GM18858 (cell line): ENCODE data around the gene LPP.

Experiments
- ATAC-seq: cut with Tn5 transposase; IDR thresholded peaks from one replicate; pipeline ENCODE4 v1.9.1; 2021; ENCODE audit not compliant: unreplicated experiment

The LPP gene

DNA sequence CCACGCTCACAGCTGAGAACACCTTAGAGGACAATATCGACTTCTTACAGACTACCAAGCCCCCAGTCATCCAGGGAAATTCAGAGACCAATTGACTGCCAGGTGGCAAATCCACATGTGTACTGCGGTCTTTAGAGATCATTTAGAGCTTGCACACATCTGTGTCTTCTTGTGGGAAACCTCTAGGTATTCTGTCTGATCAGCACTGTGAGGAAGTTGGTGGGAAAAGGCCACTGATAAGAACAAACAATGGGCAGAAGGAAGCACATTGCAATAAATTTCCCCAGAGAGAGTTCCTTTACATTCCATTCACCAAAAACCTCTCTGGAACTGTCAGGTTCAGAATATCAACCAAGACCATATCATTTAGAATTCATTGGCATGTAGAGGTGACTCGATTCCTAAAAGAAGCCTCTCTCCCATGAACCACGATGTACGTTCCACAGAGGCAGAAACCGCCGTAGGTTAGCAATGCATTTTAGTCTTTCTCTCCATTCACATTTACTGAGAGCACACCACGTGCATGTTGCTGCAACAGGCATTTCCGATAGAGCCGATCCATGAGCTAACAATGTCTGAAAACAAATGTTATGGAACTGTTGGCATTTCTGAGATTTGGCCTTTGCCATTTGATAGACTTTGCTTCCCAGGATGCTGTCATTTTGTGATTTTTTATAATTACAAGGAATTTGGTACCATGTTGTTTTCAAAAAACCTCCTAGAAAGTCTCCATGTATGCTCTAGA, 730.5 kb downstream of the LPP start:
- no peak for ATAC-seq

DNA sequence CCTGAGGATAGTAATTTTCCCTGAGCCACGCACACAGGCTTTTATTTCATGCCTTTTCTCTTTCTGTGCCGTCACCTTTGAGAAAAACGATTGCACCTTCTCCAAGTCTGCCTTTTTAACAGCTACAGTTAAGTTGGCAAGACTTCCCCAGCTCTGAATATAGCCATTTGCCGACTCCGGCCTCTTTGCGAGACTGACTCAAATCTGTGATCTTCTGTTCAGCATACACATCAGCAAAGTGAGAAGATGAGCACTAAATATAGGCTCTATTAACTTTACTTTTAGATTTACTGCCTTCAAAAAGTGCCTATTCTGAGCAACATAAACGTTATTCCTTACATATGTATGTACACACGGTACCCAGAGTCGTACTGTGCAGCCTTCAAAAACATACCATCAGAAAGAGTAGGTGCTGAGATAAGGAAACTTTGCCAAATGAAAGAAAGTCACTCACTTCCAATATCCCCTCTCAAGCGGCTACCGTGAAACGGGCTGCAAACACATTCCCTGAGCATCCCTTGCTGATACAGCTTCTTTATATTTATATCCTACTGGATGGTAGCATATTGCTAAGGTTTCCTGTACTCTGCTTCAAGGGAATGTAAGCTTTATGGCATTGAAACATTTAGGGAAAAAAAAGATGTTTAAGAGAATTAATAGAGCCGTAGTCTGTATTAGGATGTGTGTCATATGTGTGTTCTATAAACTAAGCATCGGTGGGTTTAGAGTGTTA, 734.5 kb downstream of the LPP start:
- no peak for ATAC-seq

- ATAC-seq, result no peak
These were observed 735.1 kb downstream of the LPP start for GRCh38 chr3:188889054-188889491.

DNA sequence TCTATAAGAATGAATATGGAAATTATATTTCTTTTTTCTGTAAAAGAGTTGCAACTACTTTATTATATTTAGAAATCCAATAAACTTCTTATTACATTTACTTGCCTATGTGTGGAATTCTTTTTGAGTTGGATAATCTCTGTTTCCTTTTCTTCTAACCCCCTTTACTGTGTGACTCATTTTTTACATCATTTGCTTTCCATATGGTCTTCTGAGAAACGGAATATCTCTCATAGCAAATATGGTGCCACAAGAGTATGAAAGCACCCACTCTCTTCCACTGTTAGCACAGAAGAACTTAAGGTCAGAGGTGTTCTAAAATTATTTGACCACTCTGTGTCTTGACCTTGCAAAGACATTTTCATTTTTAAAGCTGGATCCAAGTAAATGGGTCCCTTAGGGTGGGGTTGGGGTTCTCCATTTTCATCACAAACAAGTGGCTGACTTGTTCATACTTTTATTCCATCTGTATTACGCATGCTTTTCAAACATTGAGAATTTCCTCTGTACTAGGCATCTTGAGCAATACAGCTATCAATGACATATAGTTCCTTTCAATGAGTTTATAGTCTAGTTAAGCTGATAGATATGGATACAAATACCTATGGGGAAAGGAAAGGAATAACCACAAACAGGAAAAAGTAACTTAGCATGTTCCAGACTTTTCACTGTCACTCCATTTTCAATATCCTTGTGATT, 736.8 kb downstream of the LPP start:
- ATAC-seq, result no peak

DNA sequence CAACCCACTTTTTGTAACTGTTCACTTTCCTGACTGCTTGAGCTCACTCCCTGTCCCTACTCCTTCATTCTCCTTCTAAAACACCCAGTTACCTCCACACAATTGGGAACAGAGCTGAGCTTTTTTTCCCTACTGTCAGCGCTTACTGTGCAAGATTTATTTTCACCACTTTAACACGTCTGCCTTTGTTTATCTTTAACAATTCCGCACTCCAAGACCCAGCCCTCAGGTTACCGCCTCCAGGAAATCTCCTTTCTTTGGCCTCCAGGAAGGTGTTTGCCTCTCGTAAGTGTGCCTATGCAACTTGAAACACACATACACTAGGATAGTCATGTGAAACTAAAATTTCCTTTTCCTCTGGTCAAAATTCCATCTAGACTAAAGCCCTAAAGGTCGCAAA, 745.9 kb downstream of the LPP start:
- no peak for ATAC-seq

DNA sequence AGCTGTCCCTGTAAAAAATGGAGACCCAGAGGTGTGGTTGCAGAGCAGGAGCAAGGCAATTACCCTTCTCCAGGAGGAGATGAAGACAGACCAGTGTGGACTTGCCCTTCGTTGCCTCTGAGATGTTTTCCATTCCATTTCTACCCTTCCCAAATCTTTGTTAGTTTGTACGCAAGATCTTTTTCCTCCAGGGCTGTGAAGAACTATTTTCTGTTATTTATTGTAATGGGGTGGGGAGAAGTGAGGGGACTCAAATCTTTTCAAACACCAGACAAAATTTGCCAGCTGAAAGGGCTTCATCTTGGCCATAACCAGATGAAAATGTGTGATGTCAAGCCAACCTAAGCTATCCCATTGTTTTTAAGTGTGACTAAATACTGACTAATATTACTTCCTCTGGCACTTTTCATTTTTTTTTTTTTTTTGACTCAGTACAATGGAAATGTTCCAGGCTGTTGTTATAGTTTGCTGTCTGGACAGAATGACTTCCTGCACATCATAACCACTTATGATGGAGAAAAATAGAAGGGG, 746.5 kb downstream of the LPP start:
- ATAC-seq, result no peak

- ATAC-seq, result no peak
These were observed 747.2 kb downstream of the LPP start for GRCh38 chr3:188901126-188901525.

GRCh38 chr3:188901671-188902287, 747.8 kb downstream of the LPP start:
- no peak for ATAC-seq

- ATAC-seq, result no peak
These were observed 750.7 kb downstream of the LPP start for GRCh38 chr3:188904670-188905069.

- no peak for ATAC-seq
These were observed 751.6 kb downstream of the LPP start for GRCh38 chr3:188905547-188905946.

DNA sequence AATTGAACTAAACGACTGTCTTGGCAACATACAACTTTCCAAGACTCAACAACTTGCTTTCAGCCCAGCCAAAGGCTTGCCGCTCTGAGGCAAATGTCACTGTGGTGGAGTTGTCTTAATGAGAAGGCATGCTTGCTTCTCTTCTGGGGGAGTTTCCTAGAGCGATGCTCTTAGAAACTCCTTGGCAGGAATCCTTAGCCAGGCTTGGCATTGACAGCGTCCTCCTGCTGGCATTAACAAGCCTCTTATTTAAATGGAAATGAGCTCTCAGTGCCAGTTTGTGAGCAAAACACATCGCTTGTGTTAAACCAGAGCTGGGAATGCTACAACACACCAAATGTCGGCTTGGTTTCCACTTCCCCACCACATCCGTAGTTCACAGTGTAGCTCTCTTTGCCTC, 752.3 kb downstream of the LPP start:
- no peak for ATAC-seq

GRCh38 chr3:188908002-188908850, 754.3 kb downstream of the LPP start:
- ATAC-seq, result no peak

DNA sequence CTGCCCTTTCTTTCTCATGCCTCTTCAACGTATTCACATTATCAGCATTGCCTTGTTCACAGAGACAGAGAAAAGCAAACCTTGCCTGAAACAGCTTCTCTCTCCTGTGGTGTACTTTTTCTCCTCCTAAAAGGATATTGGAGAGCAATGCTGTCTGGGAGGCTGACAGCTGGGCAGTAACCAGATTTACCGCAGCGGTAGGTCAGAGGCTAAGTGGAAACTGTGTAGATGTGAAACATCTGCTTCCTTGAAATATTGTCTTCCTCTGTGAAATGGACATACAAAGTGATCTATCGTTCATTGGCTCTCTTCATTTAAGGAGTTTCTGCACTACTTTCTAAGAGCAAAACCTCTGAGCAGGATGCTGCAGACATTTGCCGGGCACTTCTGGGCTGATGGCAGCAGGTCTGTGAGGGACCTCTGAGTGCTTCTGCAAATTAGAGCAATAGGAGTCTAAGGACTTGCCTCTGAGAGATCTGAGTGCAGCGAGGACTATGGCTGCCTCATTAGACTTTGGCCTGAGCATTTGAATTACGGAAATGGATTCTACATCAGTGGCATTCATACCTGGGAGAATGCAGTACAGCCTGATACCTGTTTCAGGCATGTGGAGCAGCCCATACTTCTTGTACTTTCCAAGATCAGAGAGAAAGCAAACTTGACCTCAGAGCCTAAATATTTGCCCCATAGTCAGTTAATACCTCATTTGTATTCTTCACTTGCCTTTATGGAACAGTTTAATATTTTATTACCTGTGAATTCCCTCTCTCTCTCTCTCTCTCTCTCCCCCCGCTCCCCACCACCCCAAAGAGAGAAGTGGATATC, 757.3 kb downstream of the LPP start:
- ATAC-seq, result no peak

GRCh38 chr3:188913084-188913483, 759.1 kb downstream of the LPP start:
- ATAC-seq, result no peak

GRCh38 chr3:188914552-188914951, 760.6 kb downstream of the LPP start:
- peak; percentile 61 for ATAC-seq

GRCh38 chr3:188915127-188915526, 761.2 kb downstream of the LPP start:
- no peak for ATAC-seq

DNA sequence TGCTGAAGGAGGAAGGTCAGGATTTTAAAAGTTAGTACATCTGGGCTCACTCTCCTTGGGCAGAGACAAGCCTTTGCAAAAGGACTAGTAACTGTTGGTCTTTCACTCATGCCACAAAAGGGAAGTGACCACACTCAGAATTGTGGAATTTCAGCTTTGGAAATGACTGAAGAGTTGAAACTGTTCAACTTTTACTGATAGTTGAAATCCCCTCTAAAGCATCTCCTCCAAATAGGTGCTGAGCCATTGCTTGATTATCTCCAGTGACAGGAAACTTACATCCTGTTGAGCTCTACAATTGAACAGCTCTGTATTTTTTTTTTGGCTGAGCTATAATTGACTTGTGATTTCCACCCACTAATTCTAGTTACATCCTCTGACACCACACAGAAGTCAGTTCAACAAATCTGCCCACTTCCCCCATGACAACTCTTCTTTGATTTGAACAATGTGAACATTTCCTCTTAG, 763.0 kb downstream of the LPP start:
- no peak for ATAC-seq

DNA sequence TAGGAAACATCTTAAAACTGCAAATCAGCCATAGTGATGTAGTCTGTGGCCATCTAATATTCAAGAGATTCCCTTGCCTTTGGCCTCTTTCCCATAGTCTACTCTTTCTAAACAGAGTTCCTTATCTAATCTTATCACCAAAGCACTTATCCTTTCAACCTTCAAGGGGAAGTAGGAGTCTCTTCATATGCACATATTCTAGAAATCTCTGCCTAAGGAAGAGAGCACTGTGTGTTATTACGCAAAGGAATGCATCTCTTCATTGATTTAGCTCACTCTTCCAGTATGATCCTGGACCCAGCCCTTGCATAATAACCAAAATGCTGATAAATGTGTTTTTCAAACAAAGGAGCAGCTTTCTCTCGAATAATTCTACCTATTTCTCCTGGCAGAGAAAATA, 764.1 kb downstream of the LPP start:
- ATAC-seq, result no peak

DNA sequence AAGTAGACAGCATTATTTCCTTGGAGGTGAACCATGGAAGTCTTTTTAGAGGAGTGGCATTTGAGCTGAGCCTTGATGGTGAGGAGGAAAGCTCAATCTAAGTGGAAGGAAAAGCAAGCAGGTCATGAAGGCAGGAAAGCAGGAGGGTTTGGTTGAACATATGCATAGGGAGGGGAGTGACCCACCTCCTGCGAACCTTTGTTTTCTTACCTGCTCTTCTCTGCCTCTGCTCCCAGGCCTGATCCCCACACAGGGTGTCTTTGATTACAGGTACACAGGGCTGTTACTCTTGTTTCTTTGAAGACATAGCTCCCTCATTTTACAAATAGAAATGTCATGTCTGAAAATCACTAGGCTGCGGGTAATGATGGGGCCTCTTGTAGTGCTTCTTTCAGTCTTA, 769.7 kb downstream of the LPP start:
- ATAC-seq, result no peak
